Endothelial cell of umbilical vein (primary cell): ENCODE results near the gene PIK3R6. TPM values are rescaled to one million over a fixed set of nuclear protein-coding genes. Genes with fewer than 3 reads are reported as not detected.

Experiments
- BruUV-seq: library from RNA; stranded (reverse); fragments of 400-500 nt; replicated peaks from 2 replicates; lab custom pipeline; 2021; lab: Mats Ljungman, UMichigan
- CTCF ChIA-PET: fragments of 300-600, 350-600 bp; sonication (Branson Sonifier 250); formaldehyde crosslinking; loops from one replicate; lab custom pipeline; 2021; ENCODE audit warnings: antibody characterized with exemption, inconsistent platforms; lab: Charles Lee
- POLR2A ChIA-PET: fragments of 300-600, 350-600 bp; sonication (Branson Sonifier 250); formaldehyde crosslinking; loops from one replicate; lab custom pipeline; 2021; ENCODE audit warnings: antibody characterized with exemption, inconsistent platforms; lab: Charles Lee
- DNase-seq: peaks from one replicate; pipeline ENCODE4 v3.0.0-alpha.2; 2011; ENCODE audit warnings: low read depth, low spot score
- FAIRE-seq: peaks from 2 replicates; lab custom pipeline; 2011; peaks lifted over from hg19 to GRCh38; lab: Jason Lieb, UNC
- H2AFZ ChIP-seq: 2 replicates; pipeline ENCODE4 v1.6.0; 2012; ENCODE audit warnings: low read depth, low read length, control low read depth, inconsistent platforms
- H3K27ac ChIP-seq: 2 replicates; pipeline ENCODE4 v1.5.1; 2011; ENCODE audit warnings: low read depth, mild to moderate bottlenecking, control low read depth, low read length, moderate library complexity; ENCODE audit not compliant: insufficient read depth
- H3K27me3 ChIP-seq, 2 experiments: 2 replicates each; pipeline versions ENCODE4 v1.6.0 to v1.6.1; 2011; ENCODE audit warnings: low read length in 2 of 2, mixed read lengths in 1 of 2; ENCODE audit not compliant: control insufficient read depth in 2 of 2, insufficient read depth in 2 of 2
- H3K36me3 ChIP-seq, 2 experiments: 2 replicates in 1 of 2; 3 replicates in 1 of 2; pipeline ENCODE4 v1.5.1; 2011; ENCODE audit warnings: low read length in 2 of 2, mild to moderate bottlenecking in 1 of 2, moderate library complexity in 1 of 2; ENCODE audit not compliant: control insufficient read depth in 2 of 2, insufficient read depth in 2 of 2; ENCODE audit errors: extremely low read depth in 1 of 2
- H3K4me1 ChIP-seq: 3 replicates; pipeline ENCODE4 v1.5.1; 2011; ENCODE audit warnings: mild to moderate bottlenecking, low read length; ENCODE audit not compliant: control insufficient read depth, insufficient read depth; ENCODE audit errors: extremely low read depth
- H3K4me2 ChIP-seq: 2 replicates; pipeline ENCODE4 v1.6.1; 2011; ENCODE audit warnings: low read length, control low read depth, mixed read lengths; ENCODE audit not compliant: insufficient read depth
- H3K4me3 ChIP-seq, 3 experiments: fragments of 200-600 bp in 1 of 3; sonication (generic), shearing (Covaris generic) in 1 of 3; replicated peaks in 1 of 3; 2 replicates each; pipeline ENCODE4 v1.5.1; 2011 to 2016; ENCODE audit warnings: control low read depth in 3 of 3, low read length in 3 of 3, mild to moderate bottlenecking in 2 of 3, inconsistent platforms in 1 of 3, low read depth in 1 of 3, moderate library complexity in 1 of 3; ENCODE audit not compliant: insufficient read depth in 1 of 3
- H3K79me2 ChIP-seq: 2 replicates; pipeline ENCODE4 v1.6.0; 2012; ENCODE audit warnings: low read length, inconsistent platforms; ENCODE audit not compliant: control insufficient read depth, insufficient read depth
- H3K9ac ChIP-seq: replicated peaks from 2 replicates; pipeline ENCODE3; 2011; ENCODE audit warnings: low read length, control low read depth; ENCODE audit not compliant: insufficient read depth; ENCODE audit errors: extremely low read depth
- H3K9me1 ChIP-seq: replicated peaks from 3 replicates; pipeline ENCODE4 v1.6.0; 2011; ENCODE audit warnings: mild to moderate bottlenecking, low read length; ENCODE audit not compliant: control insufficient read depth, insufficient read depth; ENCODE audit errors: extremely low read depth
- H3K9me3 ChIP-seq: replicated peaks from 2 replicates; pipeline ENCODE4 v1.5.1; 2012; ENCODE audit warnings: low read length, inconsistent platforms; ENCODE audit not compliant: control insufficient read depth, insufficient read depth
- H4K20me1 ChIP-seq: replicated peaks from 2 replicates; pipeline ENCODE3; 2011; ENCODE audit warnings: mild to moderate bottlenecking, low read length; ENCODE audit not compliant: control insufficient read depth, insufficient read depth; ENCODE audit errors: extremely low read depth
- CTCF ChIP-seq, 2 donors: IDR thresholded peaks; 1 replicate in 1 of 2; 2 replicates in 1 of 2; pipeline ENCODE4 v1.5.1; 2011; ENCODE audit warnings: low read length in 2 of 2, mild to moderate bottlenecking in 2 of 2, moderate library complexity in 2 of 2, control low read depth in 1 of 2, inconsistent platforms in 1 of 2, low read depth in 1 of 2; ENCODE audit not compliant: insufficient read depth in 1 of 2; ENCODE audit errors: extremely low read depth in 1 of 2
- EZH2 ChIP-seq: IDR thresholded peaks from 2 replicates; pipeline ENCODE4 v1.6.1; 2012; ENCODE audit warnings: borderline replicate concordance, low read depth, mild to moderate bottlenecking, moderate library complexity, low read length, inconsistent platforms; ENCODE audit not compliant: severe bottlenecking
- FOS ChIP-seq: IDR thresholded peaks from 2 replicates; pipeline ENCODE4 v1.6.1; 2011; ENCODE audit warnings: mild to moderate bottlenecking, low read length, moderate library complexity, borderline replicate concordance; ENCODE audit not compliant: insufficient read depth
- GATA2 ChIP-seq: IDR thresholded peaks from 2 replicates; pipeline ENCODE4 v1.7.0; 2011; ENCODE audit warnings: low read depth, mild to moderate bottlenecking, moderate library complexity, mixed read lengths, low read length; ENCODE audit not compliant: insufficient read length, insufficient read depth
- JUN ChIP-seq: IDR thresholded peaks from 2 replicates; pipeline ENCODE4 v1.6.1; 2011; ENCODE audit warnings: borderline replicate concordance, low read depth; ENCODE audit not compliant: insufficient read length, insufficient read depth
- MAX ChIP-seq: IDR thresholded peaks from 2 replicates; pipeline ENCODE4 v1.6.1; 2011; ENCODE audit not compliant: insufficient read depth, insufficient read length
- MYC ChIP-seq: IDR thresholded peaks from one replicate; pipeline ENCODE4 v1.6.1; 2011; ENCODE audit warnings: mild to moderate bottlenecking, low read depth, low read length
- POLR2A ChIP-seq: IDR thresholded peaks from 2 replicates; pipeline ENCODE4 v1.6.1; 2012; ENCODE audit warnings: low read depth, mild to moderate bottlenecking, control low read depth, low read length
- POLR2AphosphoS5 ChIP-seq: IDR thresholded peaks from 2 replicates; pipeline ENCODE4 v1.6.1; 2012; ENCODE audit warnings: low read depth, mild to moderate bottlenecking, control low read depth, low read length, moderate library complexity; ENCODE audit not compliant: insufficient read depth
- dilution Hi-C: fragments of 300-500 bp; cut with MboI; formaldehyde crosslinking; loops from one replicate; pipeline ENCODE4 v1.15.0; 2019; ENCODE audit warnings: low sequenced_read_pairs; ENCODE audit not compliant: extremely low pct_ligation_motif_present
- intact Hi-C: fragments of 100-400 bp; cut with micrococcal nuclease; formaldehyde crosslinking; loops from one replicate; pipeline ENCODE4 v1.10.0; 2022
- polyA plus RNA-seq, 4 experiments: library from polyadenylated mRNA; depleted of rRNA in 3 of 4; stranded (reverse) in 3 of 4; unstranded in 1 of 4; fragments of >200 nt; gene quantifications; 2 replicates each; pipeline versions ENCODE4 v1.2.1 to v1.2.3, GENCODE V29; 2011 to 2012; ENCODE audit warnings: missing spikeins in 1 of 4
- total RNA-seq: library from RNA; stranded (reverse); gene quantifications from 2 replicates; pipeline ENCODE4 v1.2.3, GENCODE V29; 2021

Gene PIK3R6
- total and polyA plus RNA-seq, 2 donors (not counting 3 experiments of a cell fraction or from before 2014, with no cell fraction given), result not detected

- no peaks in the 10 kb centered on the region for H3K4me1 ChIP-seq
- ChIA-PET CTCF (no interaction called here), POLR2A (no interaction called here)
- H3K9me3 ChIP-seq, result no peaks in the 10 kb centered on the region
- no peak overlapping the region for H3K9ac ChIP-seq
- no peak overlapping the region for H3K27ac ChIP-seq
- no peaks in the 10 kb centered on the region for H4K20me1 ChIP-seq
- H3K27me3 ChIP-seq, result no peaks in the 10 kb centered on the region
- H2AFZ ChIP-seq, result no peak overlapping the region
- no peak overlapping the region for H3K4me3 ChIP-seq
- dilution Hi-C loops, result no loop called here
- H3K9me1 ChIP-seq, result no peaks in the 10 kb centered on the region
- no TSS peak for BruUV-seq
- FAIRE-seq (no peak), DNase-seq (no peak)
- intact Hi-C loops, result no loop called here
- H3K4me2 ChIP-seq, result no peak overlapping the region
- no peaks in the 10 kb centered on the region for H3K79me2 ChIP-seq
- no peaks in the 10 kb centered on the region for H3K36me3 ChIP-seq
- no peak for TF ChIP-seq GATA2
- no peak for TF ChIP-seq MYC
- no peak for TF ChIP-seq JUN
- TF ChIP-seq MAX, result no peak
- no peak for TF ChIP-seq EZH2
- TF ChIP-seq POLR2AphosphoS5, result no peak
- no peak for TF ChIP-seq FOS
- no peak for TF ChIP-seq CTCF (IDR thresholded peaks at IDR 0.05; ENCODE audit: extremely low read depth in 1 of 2, insufficient read depth in 1 of 2, low read depth in 1 of 2, low read length in 2 of 2)
- TF ChIP-seq POLR2A, result no peak
Observed at GRCh38 chr17:8905331-8905730, 37.9 kb upstream of the PIK3R6 start.
